ENCODE data around the gene DLX1. TPM values are rescaled to one million over a fixed set of nuclear protein-coding genes. Genes with fewer than 3 reads are reported as not detected.

DLX1 gene
- total and polyA plus RNA-seq, 4 donors: 0.14 to 0.61 (median 0.29) TPM; not detected in 1

- Histone ChIP-seq H3K4me3 (ENCODE audit: low read depth, low read length) (no peak overlapping the region), H3K27ac (ENCODE audit: low read depth, low read length) (no peak overlapping the region), H3K36me3 (ENCODE audit: control insufficient read depth, insufficient read depth, low read length) (no peaks in the 10 kb centered on the region), H3K27me3 (ENCODE audit: control insufficient read depth, insufficient read depth, low read length) (peaks cover 98% of the 10 kb centered on the region), H3K9me3 (ENCODE audit: control insufficient read depth, insufficient read depth, low read length) (no peaks in the 10 kb centered on the region), H3K4me1 (ENCODE audit: control insufficient read depth, insufficient read depth, low read length) (peaks cover 54% of the 10 kb centered on the region)
- peak in 2 of 6 donors; percentile 23 to 44 for DNase-seq (ENCODE audit: low read depth in 4 of 6, low spot score in 6 of 6)
- WGBS (ENCODE audit: insufficient coverage): 1% methylated on average over 36 of the region's 54 CpGs
Observed at GRCh38 chr2:172086241-172087206, 1.2 kb downstream of the DLX1 start.

DNA sequence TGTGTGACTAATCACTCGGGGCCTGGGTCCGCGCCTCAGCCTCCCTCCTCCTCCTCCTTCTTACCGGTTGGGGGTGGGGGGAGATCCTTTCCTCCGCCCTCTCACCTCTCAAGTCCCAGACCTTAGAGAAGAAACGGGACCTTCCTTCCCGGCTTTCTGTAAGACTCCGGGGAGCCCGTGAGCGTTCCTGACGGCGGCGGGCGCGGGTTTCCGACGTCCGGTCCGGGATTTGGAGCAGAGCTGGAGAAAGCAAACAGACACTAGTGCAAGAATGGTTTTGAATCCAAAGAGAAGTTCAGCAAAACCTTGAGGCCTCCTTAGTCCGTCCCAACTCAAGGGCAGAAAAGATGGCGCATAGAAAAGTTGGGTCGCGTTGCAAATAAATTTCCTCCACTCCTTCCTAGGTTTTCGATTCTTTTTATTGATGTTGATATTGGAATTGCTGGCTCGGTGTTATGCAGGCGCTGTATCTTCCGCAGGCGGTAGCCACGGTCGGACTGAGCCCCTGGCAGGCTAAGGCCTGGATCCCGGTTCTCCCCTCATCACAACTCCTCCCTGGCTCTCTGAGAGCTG lies 2.0 kb downstream of the DLX1 start:
- Histone ChIP-seq H3K36me3 (ENCODE audit: control insufficient read depth, insufficient read depth, low read length) (no peaks in the 10 kb centered on the region), H3K27ac (ENCODE audit: low read depth, low read length) (no peak overlapping the region), H3K9me3 (ENCODE audit: control insufficient read depth, insufficient read depth, low read length) (no peaks in the 10 kb centered on the region), H3K4me1 (ENCODE audit: control insufficient read depth, insufficient read depth, low read length) (peaks cover 53% of the 10 kb centered on the region), H3K4me3 (ENCODE audit: low read depth, low read length) (no peak overlapping the region), H3K27me3 (ENCODE audit: control insufficient read depth, insufficient read depth, low read length) (peaks cover 98% of the 10 kb centered on the region)
- DNase-seq (ENCODE audit: low read depth in 4 of 6, low spot score in 6 of 6): peak in 1 of 6 donors; percentile 45
- WGBS (ENCODE audit: insufficient coverage): 2% methylated on average over 14 of the region's 31 CpGs

- Histone ChIP-seq H3K36me3 (ENCODE audit: control insufficient read depth, insufficient read depth, low read length) (no peaks in the 10 kb centered on the region), H3K4me3 (ENCODE audit: low read depth, low read length) (no peak overlapping the region), H3K4me1 (ENCODE audit: control insufficient read depth, insufficient read depth, low read length) (peaks cover 52% of the 10 kb centered on the region), H3K27ac (ENCODE audit: low read depth, low read length) (no peak overlapping the region), H3K27me3 (ENCODE audit: control insufficient read depth, insufficient read depth, low read length) (peaks cover 98% of the 10 kb centered on the region), H3K9me3 (ENCODE audit: control insufficient read depth, insufficient read depth, low read length) (no peaks in the 10 kb centered on the region)
- whole genome bisulfite sequencing (ENCODE audit: insufficient coverage): 2% methylated on average over 17 of the region's 23 CpGs
- DNase-seq (ENCODE audit: low read depth in 4 of 6, low spot score in 6 of 6): peak in 1 of 6 donors; percentile 19
Observed at GRCh38 chr2:172087780-172088244, 2.5 kb downstream of the DLX1 start.

- peak in 2 of 6 donors; percentile 24 to 41 for DNase-seq (ENCODE audit: low read depth in 4 of 6, low spot score in 6 of 6)
- Histone ChIP-seq H3K36me3 (ENCODE audit: control insufficient read depth, insufficient read depth, low read length) (no peaks in the 10 kb centered on the region), H3K27ac (ENCODE audit: low read depth, low read length) (no peak overlapping the region), H3K27me3 (ENCODE audit: control insufficient read depth, insufficient read depth, low read length) (peaks cover 98% of the 10 kb centered on the region), H3K4me3 (ENCODE audit: low read depth, low read length) (no peak overlapping the region), H3K9me3 (ENCODE audit: control insufficient read depth, insufficient read depth, low read length) (no peaks in the 10 kb centered on the region), H3K4me1 (ENCODE audit: control insufficient read depth, insufficient read depth, low read length) (peaks cover 47% of the 10 kb centered on the region)
- 2% methylated on average over 34 of the region's 37 CpGs for WGBS (ENCODE audit: insufficient coverage)
Observed at GRCh38 chr2:172088245-172089004, 3.1 kb downstream of the DLX1 start.

GRCh38 chr2:172089005-172089504 lies 3.7 kb downstream of the DLX1 start:
- 0% methylated on average over 1 of the region's 10 CpGs for WGBS (ENCODE audit: insufficient coverage)
- Histone ChIP-seq H3K9me3 (ENCODE audit: control insufficient read depth, insufficient read depth, low read length) (no peaks in the 10 kb centered on the region), H3K27me3 (ENCODE audit: control insufficient read depth, insufficient read depth, low read length) (peaks cover 98% of the 10 kb centered on the region), H3K4me3 (ENCODE audit: low read depth, low read length) (no peak overlapping the region), H3K27ac (ENCODE audit: low read depth, low read length) (no peak overlapping the region), H3K4me1 (ENCODE audit: control insufficient read depth, insufficient read depth, low read length) (peaks cover 44% of the 10 kb centered on the region), H3K36me3 (ENCODE audit: control insufficient read depth, insufficient read depth, low read length) (no peaks in the 10 kb centered on the region)
- peak in 1 of 6 donors; percentile 35 for DNase-seq (ENCODE audit: low read depth in 4 of 6, low spot score in 6 of 6)

- peaks cover 98% of the 10 kb centered on the region for H3K27me3 ChIP-seq (ENCODE audit: control insufficient read depth, insufficient read depth, low read length)
- H3K4me3 ChIP-seq (ENCODE audit: low read depth, low read length): no peak overlapping the region
- peaks cover 44% of the 10 kb centered on the region for H3K4me1 ChIP-seq (ENCODE audit: control insufficient read depth, insufficient read depth, low read length)
- no peaks in the 10 kb centered on the region for H3K9me3 ChIP-seq (ENCODE audit: control insufficient read depth, insufficient read depth, low read length)
- H3K36me3 ChIP-seq (ENCODE audit: control insufficient read depth, insufficient read depth, low read length): no peaks in the 10 kb centered on the region
- DNase-seq (ENCODE audit: low read depth in 4 of 6, low spot score in 6 of 6): peak in 1 of 6 donors; percentile 2
- WGBS (ENCODE audit: insufficient coverage): 16% methylated on average over 6 of the region's 7 CpGs
- H3K27ac ChIP-seq (ENCODE audit: low read depth, low read length): no peak overlapping the region
Observed at GRCh38 chr2:172089633-172090032, 4.3 kb downstream of the DLX1 start.

DNA sequence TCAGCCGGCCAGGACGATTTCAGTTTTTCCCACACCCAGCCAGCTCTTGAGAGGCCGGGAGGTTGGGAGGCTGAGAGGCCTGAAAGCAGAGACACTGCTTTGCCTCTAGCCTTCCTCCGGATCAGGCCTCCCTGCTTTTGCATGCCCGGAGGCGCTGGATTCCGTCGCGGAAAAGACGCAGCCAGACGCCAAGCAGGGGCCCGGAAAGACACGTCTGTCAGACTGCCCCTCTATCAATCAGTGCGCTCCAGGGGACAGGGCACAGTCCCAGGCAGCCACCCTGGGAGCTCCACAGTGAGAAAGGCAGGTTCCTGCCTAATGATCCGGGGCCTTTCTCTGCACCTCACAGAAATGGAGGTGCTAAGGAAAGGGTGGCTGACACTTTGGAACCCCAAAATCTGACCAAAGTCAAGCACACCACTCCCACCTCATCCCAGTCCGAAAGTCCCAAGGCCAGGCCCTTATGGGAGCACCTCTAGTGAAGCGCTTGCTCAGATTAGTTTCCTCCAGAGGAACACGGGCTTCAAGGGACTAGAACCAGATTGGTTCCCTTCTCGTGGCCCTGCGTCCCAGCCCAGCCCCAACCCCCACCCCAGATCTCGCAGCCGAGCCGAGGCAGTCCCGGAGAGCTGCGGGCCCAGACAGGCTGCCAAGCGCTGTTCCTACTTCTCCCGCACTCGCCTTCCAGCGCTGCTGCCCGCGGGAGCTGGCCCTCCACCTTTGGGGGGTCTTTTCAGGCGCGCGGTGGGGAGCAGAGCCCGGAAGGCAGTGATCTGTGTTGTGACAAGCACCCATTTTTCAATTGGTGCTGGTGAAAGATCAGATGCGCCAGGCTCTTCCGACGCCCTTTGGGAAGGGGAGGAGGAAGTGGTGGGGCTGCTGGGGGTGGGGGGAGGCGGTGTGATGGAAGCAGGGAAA lies 5.0 kb downstream of the DLX1 start:
- Histone ChIP-seq H3K4me1 (ENCODE audit: control insufficient read depth, insufficient read depth, low read length) (peaks cover 44% of the 10 kb centered on the region), H3K27ac (ENCODE audit: low read depth, low read length) (no peak overlapping the region), H3K36me3 (ENCODE audit: control insufficient read depth, insufficient read depth, low read length) (no peaks in the 10 kb centered on the region), H3K9me3 (ENCODE audit: control insufficient read depth, insufficient read depth, low read length) (no peaks in the 10 kb centered on the region), H3K4me3 (ENCODE audit: low read depth, low read length) (no peak overlapping the region), H3K27me3 (ENCODE audit: control insufficient read depth, insufficient read depth, low read length) (peaks cover 98% of the 10 kb centered on the region)
- peak in 2 of 6 donors; percentile 5 to 20 for DNase-seq (ENCODE audit: low read depth in 4 of 6, low spot score in 6 of 6)
- WGBS (ENCODE audit: insufficient coverage): 2% methylated on average over 37 of the region's 39 CpGs

GRCh38 chr2:172091000-172091641 lies 5.8 kb downstream of the DLX1 start:
- DNase-seq (ENCODE audit: low read depth in 4 of 6, low spot score in 6 of 6): peak in 2 of 6 donors; percentile 40 to 41
- 0% methylated on average over 2 of the region's 13 CpGs for WGBS (ENCODE audit: insufficient coverage)
- Histone ChIP-seq H3K27ac (ENCODE audit: low read depth, low read length) (no peak overlapping the region), H3K36me3 (ENCODE audit: control insufficient read depth, insufficient read depth, low read length) (no peaks in the 10 kb centered on the region), H3K27me3 (ENCODE audit: control insufficient read depth, insufficient read depth, low read length) (peaks cover 98% of the 10 kb centered on the region), H3K9me3 (ENCODE audit: control insufficient read depth, insufficient read depth, low read length) (no peaks in the 10 kb centered on the region), H3K4me1 (ENCODE audit: control insufficient read depth, insufficient read depth, low read length) (peaks cover 44% of the 10 kb centered on the region), H3K4me3 (ENCODE audit: low read depth, low read length) (no peak overlapping the region)

Data from spinal cord (tissue), 10 donors.